Stromal cell of bone marrow (primary cell): ENCODE results near the gene GZF1.
A peak's percentile ranks its signal among the peaks of the same experiment; 100 is the strongest.

Experiments used
- DNase-seq: peaks from one replicate; pipeline ENCODE4 v3.0.0-alpha.2; 2012; ENCODE audit warnings: low read depth

Gene GZF1

DNA sequence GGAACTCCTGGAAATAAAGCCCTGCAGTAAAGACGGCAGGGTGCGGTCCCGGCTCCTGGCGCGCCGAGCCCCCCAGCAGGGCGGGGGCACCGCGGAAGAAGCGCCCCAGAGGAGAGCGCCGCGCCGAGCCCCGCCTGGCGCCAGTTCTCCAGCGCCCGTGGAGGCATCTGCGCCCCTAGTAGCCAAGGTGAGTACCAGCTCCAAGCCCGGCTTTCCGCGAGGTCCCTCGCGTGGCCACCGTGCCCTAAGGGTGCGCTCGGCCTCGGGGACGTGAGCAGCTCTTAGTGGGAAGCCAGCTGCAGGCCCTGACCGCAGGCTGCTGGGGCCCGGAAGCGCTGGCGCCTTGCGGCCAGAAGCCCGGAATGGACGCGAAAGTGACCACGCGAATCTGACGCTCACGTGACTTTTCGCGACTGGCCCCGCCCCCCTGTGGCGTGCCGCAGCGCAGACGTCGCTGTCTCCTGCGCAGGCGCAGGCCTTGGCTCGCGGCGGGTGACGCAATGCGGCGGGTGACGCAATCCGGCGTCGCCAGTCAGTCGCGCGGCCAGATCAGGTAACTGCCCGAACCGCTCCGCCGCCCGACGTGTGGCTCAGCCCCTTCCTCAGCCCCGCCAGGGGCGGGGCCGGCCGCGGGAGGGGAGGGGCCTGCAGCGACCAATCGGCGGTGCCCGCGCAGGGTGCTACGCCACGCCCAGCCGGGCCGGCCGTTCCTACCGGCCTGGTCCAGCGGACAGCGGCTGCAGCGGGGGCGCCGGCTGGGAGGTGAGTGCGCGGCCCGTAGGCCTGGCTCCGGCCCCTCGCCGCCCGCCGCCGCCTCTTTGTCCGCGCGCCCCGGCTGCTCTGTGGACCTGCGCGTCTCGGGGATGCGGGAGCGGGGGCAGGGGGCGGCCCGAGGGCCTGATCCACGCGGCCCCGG, at the start of gene GZF1:
TSS of gene GZF1 (plus strand) at position 707 of the 916 bp plus-strand sequence. CDS start 2,202 bp downstream, outside the sequence.
- peak; percentile 92 for DNase-seq

DNA sequence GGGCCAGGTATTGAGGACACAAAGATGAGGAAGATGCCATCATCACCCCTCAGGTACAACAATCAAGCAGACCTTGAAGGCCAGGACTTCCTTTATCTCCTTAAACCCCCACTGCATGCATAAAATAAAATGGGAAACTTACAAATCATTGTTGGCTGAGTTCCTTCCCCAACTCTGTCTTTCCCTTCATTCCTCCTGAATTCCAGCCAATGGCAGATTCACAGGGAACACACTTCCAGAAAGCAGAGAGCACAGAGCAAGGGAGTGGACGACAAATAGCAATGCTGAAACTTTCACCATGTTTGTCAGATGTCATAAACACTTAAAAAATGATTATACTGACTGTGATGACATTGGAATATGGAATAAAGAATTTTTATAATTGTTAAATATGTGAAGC, 48.7 kb upstream of the GZF1 start:
- DNase-seq = no peak

- no peak for DNase-seq
These were observed 47.3 kb upstream of the GZF1 start for GRCh38 chr20:23314699-23315098.

DNA sequence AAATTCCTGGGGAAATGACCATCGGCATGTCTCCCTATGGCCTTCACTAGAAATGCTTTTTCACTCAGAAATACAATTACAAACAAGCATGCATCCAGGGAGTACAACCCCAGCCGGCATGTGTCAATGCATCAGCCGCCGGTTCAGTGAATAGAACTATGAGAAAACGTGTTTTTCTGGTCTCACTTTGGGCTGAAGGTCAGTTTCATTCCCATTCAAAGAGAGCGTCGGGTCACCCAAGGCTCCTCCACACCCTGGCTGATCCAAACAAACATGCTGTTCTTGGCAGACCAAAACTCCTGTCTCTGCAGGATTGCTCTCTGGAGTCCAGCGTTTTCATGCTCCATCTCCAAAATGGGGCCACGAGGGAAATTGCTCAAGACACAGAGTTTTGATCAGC, 46.9 kb upstream of the GZF1 start:
- DNase-seq = no peak

- no peak for DNase-seq
These were observed 45.4 kb upstream of the GZF1 start for GRCh38 chr20:23316626-23317025.

DNA sequence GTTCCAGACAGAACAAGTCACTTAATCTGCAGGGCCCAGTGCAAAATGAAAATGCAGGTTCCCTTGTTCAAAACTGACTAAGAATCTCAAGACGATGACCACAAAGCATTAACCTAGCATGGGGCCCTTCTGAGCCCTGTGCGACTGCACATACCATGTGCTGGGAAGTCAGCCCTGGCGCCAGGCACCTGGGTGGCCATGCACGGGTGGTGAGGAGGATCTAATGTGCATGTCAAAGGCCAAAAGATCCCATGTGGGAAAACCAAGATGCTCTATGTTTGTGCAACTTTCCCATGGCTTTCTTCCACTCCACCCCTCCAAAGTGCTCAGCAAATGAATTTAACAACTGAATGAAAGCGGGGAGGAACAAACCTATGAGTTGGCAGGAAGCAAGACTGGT, 44.9 kb upstream of the GZF1 start:
- no peak for DNase-seq

DNA sequence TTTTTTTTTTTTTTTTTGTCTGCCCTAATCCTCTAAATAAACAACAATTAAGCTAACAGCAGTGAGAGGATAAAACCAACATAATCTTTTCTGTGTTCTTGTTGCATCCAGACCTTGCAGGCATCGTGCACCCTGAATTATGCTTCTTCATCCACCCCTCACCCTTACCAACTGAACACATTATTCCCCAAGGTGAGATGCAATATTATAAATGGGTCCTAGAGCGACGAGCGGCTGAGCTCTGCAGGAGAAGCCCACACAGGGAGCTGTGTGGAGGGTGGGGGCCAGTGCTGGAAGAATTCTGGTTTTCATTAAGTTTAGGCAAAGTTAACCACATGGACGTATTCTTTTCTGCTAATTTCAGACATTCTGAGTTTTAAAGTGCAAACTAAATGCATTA, 43.6 kb upstream of the GZF1 start:
- DNase-seq = no peak

GRCh38 chr20:23320317-23320716, 41.7 kb upstream of the GZF1 start:
- no peak for DNase-seq

GRCh38 chr20:23325107-23325506, 36.9 kb upstream of the GZF1 start:
- no peak for DNase-seq

- DNase-seq = no peak
These were observed 35.2 kb upstream of the GZF1 start for GRCh38 chr20:23326774-23327173.

DNA sequence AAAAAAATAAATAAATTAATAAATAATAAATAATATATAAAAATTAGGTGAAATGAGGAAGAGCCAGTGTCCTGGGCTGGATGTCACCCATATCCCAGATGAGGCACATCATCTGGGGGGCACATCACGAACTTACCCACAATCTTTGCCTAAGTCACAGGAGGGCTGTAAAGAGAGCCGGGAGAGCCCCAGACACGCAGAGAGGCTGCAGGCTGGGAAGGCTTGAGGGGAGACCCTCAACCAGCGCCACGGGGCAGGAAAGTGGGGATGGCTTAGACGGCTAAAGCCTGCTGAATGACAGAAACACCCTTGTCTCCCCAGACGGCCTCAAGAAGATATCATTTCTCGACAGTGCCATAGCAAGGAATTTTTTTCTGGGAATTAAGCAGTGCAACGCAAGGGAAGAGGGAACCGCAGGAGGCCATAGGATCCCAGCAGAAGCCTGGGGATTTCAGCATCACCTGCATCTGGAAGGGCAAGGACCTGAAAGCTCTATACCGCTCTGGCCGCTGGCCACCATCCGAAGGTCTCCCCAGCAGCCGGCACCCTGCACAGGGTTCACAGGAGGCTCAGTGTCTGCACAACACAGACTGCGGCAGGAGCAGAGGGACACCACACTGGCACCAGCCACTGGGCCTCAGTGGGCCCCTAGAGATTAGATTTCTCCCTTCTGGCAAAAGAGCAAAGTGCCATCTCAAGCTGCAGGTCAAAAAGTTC, 34.2 kb upstream of the GZF1 start:
- no peak for DNase-seq

- DNase-seq = no peak
These were observed 30.3 kb upstream of the GZF1 start for GRCh38 chr20:23331450-23332350.

- DNase-seq = no peak
These were observed 29.5 kb upstream of the GZF1 start for GRCh38 chr20:23332467-23332866.

DNA sequence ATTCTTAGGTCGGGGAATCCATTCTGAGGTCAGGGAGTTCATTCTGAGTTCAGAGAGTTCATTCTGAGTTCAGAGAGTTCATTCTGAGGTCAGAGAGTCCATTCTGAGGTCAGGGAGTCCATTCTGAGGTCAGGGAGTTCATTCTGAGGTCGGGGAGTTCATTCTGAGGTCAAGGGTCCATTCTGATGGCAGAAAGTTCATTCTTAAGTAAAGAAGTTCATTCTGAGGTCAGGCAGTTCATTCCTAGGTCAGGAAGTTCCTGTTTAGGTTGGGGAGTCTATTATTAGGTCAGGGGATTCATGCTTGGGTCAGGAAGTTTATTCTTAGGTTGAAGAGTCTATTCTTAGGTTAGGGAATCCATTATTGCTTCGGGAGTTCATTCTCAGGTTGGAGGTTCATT, 27.9 kb upstream of the GZF1 start:
- no peak for DNase-seq

GRCh38 chr20:23335521-23335920, 26.5 kb upstream of the GZF1 start:
- no peak for DNase-seq

DNA sequence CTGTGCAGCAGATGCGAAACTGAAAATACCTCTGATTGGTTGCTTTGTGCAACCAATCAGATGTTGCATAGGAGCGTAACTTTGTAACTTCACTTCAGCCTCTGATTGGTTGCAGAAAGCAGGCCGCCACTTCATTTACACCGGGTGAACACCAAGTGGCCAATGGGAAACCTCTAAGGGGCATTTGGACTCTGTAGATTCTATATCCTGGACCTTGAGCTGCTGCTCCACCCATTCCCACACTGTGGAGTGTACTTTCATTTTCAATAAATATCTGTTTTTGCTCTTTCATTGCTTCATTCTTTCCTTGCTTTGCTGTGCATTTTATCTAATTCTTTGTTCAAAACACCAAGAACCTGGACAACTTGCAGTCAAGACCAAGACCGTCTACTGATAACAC, 25.5 kb upstream of the GZF1 start:
- no peak for DNase-seq

DNA sequence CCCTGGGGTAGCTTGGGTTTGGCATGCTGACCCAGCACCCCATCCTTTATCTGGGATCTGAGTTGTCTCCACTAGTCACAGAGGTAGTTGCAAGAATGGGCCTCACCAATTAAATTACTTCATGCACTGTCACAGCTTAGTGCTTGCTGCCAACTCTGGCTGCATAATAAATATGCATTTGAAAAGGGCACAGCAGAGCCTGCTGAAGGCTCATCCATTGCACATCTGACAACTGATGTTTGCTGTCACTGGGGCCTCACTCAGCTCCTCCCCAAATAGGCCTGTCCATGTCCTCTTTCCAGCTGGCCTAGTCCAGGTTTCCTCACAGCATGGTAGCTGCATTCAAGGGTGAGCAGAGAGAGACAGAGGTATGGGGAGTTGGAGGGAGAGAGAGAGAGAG, 24.7 kb upstream of the GZF1 start:
- DNase-seq = no peak

DNA sequence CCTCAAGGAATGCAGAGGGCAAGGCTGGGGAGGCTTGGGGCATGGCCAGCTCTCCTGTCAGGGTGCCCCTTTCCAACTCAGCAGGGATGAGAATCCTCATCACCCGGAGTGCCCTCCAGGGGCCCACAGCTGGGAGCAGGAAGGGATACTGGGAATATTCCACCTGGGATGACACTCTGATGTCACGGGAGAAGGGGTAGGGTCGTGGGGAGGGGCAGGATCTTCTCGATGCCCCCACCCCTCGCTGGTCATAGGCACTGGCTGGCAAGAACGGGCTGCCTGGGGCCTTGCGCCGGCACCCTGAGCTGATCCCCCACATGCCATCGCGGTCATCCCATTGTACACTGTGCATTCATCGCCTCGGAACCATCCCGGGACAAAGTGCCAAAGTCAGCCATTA, 22.0 kb upstream of the GZF1 start:
- DNase-seq = no peak

DNA sequence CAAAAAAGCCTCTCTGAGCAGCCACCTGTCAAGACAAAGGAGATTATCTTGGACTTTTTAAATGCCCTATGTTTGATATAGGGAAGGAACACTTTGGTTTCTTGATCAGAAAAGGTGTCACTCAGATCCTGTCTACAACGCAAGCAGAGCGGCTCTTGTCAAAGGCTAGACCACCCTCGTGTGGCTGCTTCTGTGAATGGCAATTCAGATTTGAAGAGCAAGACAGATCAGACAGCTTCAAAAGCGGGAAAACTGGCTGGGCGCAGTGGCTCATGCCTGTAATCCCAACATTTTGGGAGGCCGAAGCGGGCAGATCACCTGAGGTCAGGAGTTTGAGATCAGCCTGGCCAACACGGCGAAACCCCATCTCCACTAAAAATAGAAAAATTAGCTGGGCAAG, 21.5 kb upstream of the GZF1 start:
- no peak for DNase-seq

DNA sequence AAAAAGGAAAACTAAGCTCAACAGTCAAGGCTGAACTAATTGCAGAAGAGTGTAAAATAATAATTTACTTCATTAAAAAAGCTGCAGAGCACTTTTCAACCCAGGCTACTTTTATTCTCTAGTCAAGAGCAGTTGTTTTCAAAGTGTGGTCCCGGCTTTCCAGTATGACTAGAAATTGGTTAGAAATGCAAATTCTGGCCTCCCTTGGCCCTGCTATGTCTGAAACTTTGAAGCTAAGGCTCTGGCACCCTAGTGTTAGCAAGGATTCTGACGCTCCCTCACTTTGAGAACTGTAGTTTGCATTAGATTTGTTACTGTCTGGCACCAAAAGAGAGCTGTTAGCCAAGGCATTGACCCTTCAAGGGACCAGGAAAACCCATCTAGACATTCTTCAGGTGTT, 20.9 kb upstream of the GZF1 start:
- no peak for DNase-seq

DNA sequence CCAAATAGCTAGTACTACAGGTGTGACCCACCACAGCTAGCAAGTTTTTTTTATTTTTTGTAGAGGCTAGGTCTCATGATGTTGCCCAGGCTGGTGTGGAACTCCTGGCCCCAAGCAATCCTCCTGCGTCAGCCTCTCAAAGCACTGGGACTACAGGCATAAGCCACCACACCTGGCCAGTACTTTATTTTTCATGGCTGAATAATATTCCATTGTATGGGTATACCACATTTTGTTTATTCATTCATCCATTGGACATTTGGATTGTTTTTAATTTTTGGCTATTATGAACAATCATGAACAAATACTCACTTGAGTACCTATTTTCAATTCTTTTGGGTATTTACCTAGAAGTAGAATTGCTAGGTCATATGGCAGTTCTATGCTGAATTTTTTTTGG, 18.4 kb upstream of the GZF1 start:
- DNase-seq = no peak

GRCh38 chr20:23344336-23344735, 17.6 kb upstream of the GZF1 start:
- no peak for DNase-seq
